Sigmoid colon (tissue), 4 donors: ENCODE measurements around the gene RHO.

Experiments used
- EP300 ChIP-seq, 4 donors: sonication (generic); formaldehyde crosslinking; IDR thresholded peaks; one replicate each; pipeline ENCODE4 v1.6.1; 2017; ENCODE audit warnings: antibody characterized with exemption in 4 of 4
- POLR2A ChIP-seq, 2 donors: fragments of 450-650 bp; IDR thresholded peaks; one replicate each; pipeline ENCODE4 v1.6.1; 2016; ENCODE audit warnings: antibody characterized with exemption in 2 of 2, mild to moderate bottlenecking in 2 of 2, moderate library complexity in 2 of 2
- POLR2AphosphoS5 ChIP-seq, 4 donors: sonication (generic); formaldehyde crosslinking; IDR thresholded peaks; one replicate each; pipeline ENCODE4 v1.6.1; 2017; ENCODE audit warnings: antibody characterized with exemption in 4 of 4
- TF ChIP-seq, protein P1 (sequence below), 4 experiments: fragments of 450-650 bp in 3 of 4; fragments of 200-600 bp in 1 of 4; IDR thresholded peaks; one replicate each; pipeline ENCODE4 v1.5.1; 2016 to 2019; ENCODE audit warnings: antibody characterized with exemption in 4 of 4, mild to moderate bottlenecking in 3 of 4, moderate library complexity in 2 of 4

DNA sequence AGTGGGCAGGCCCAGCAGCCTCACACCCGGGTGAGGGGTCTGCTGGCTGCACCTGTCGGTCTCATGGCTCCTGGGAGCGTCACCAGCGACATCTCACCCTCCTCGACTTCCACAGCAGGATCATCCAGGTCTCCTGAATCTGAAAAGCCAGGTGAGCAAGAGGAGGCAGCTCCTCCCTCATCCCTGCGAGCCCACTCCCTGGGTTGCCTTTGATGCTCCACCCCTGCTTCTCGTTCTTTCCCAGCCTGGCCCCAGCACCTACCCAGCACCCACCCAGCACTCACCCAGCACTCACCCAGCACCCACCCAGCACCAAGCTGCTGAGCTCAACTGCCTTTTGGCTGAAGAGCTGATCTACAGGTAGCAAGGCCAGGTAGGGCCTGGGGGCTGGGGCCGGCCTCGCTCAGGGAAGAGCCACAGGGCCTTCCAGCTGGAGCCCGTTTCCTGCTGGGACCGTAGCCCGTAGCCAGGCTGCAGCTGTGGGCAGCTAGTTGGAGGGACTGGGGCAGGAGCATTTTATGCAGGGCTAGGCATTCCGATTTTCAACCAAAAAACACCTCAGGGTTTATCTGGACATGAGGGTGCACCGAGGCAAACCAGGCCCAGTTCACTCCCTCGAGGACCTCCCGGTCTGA, 14.8 kb downstream of the RHO start, which contains the start of gene H1-8:
- TF ChIP-seq POLR2AphosphoS5 (IDR thresholded peaks at IDR 0.05) (no peak), POLR2A (IDR thresholded peaks at IDR 0.05) (no peak), EP300 (IDR thresholded peaks at IDR 0.05) (no peak)
- TF ChIP-seq, protein P1, sequence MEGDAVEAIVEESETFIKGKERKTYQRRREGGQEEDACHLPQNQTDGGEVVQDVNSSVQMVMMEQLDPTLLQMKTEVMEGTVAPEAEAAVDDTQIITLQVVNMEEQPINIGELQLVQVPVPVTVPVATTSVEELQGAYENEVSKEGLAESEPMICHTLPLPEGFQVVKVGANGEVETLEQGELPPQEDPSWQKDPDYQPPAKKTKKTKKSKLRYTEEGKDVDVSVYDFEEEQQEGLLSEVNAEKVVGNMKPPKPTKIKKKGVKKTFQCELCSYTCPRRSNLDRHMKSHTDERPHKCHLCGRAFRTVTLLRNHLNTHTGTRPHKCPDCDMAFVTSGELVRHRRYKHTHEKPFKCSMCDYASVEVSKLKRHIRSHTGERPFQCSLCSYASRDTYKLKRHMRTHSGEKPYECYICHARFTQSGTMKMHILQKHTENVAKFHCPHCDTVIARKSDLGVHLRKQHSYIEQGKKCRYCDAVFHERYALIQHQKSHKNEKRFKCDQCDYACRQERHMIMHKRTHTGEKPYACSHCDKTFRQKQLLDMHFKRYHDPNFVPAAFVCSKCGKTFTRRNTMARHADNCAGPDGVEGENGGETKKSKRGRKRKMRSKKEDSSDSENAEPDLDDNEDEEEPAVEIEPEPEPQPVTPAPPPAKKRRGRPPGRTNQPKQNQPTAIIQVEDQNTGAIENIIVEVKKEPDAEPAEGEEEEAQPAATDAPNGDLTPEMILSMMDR (IDR thresholded peaks at IDR 0.05): no peak
